Aorta (tissue), 5 donors: ENCODE data around the gene DAP. TPM values are rescaled to one million over a fixed set of nuclear protein-coding genes. Genes with fewer than 3 reads are reported as not detected.

ENCODE experiments used
- ATAC-seq: fragments of 200-7000 bp; cut with Tn5 transposase; one replicate; pipeline ENCODE4 v1.9.1; 2022; ENCODE audit warnings: moderate library complexity; ENCODE audit not compliant: low FRiP score
- DNase-seq, 2 donors: peaks; one replicate each; pipeline ENCODE4 v3.0.0-alpha.2; 2020
- H3K27ac ChIP-seq, 2 donors: one replicate each; pipeline ENCODE4 v1.5.1; 2013; ENCODE audit warnings: low read length in 2 of 2, mild to moderate bottlenecking in 2 of 2, moderate library complexity in 2 of 2, control low read depth in 1 of 2, inconsistent platforms in 1 of 2, low read depth in 1 of 2
- H3K27me3 ChIP-seq, 2 donors: one replicate each; pipeline ENCODE4 v1.6.1; 2013; ENCODE audit warnings: control low read depth in 1 of 2, low read length in 1 of 2, mild to moderate bottlenecking in 1 of 2, moderate library complexity in 1 of 2; ENCODE audit not compliant: insufficient read depth in 2 of 2, control insufficient read depth in 1 of 2
- H3K36me3 ChIP-seq, 2 donors: one replicate each; pipeline ENCODE4 v1.6.1; 2013; ENCODE audit warnings: control low read depth in 1 of 2, low read length in 1 of 2, mild to moderate bottlenecking in 1 of 2; ENCODE audit not compliant: insufficient read depth in 2 of 2, control insufficient read depth in 1 of 2
- H3K4me1 ChIP-seq, 2 donors: one replicate each; pipeline ENCODE4 v1.6.1; 2013; ENCODE audit warnings: low read length in 2 of 2, control low read depth in 1 of 2, mild to moderate bottlenecking in 1 of 2, moderate library complexity in 1 of 2; ENCODE audit not compliant: insufficient read depth in 2 of 2, control insufficient read depth in 1 of 2
- H3K4me3 ChIP-seq, 2 donors: one replicate each; pipeline ENCODE4 v1.5.1; 2013; ENCODE audit warnings: low read length in 2 of 2, control low read depth in 1 of 2, mild to moderate bottlenecking in 1 of 2
- H3K9me3 ChIP-seq: one replicate; pipeline ENCODE4 v1.6.1; 2013; ENCODE audit warnings: mild to moderate bottlenecking, low read length; ENCODE audit not compliant: control insufficient read depth
- WGBS, 2 donors: extraction: QIAGEN DNeasy Blood & Tissue Kit; methylation state at CpG; one replicate each; pipeline ENCODE4 v1.1.7; 2013; 5-methylcytosine and 5-hydroxymethylcytosine counted together
- intact Hi-C, 2 donors: fragments of 100-400 bp; cut with DNase I; formaldehyde crosslinking; loops; one replicate each; pipeline versions ENCODE4 v1.14.2 to v1.15.0; 2022
- polyA plus RNA-seq, 2 donors: library from polyadenylated mRNA; stranded (reverse); fragments of 200-250 nt; gene quantifications; one replicate each; pipeline ENCODE4 v1.2.3, GENCODE V29; 2013
- total RNA-seq, 2 donors: library from RNA; stranded (reverse); fragmentation: NEBNext Ultra II Directional; extraction: Animal tissue kit (Norgen Biotek cat#: 25700); gene quantifications; one replicate each; pipeline ENCODE4 v1.2.1, GENCODE V29; 2021
- donor health status: healthy with polysubstance abuse.
- donor health status: Bipolar disorder and iron deficiency.
- donor health status: DM: no; HTN: no; CAD: no.
- donor health status: DM: no; HTN: no; CAD: no.
- donor health status: DM: yes; HTN: yes; CAD: no.

The DAP gene
- total and polyA plus RNA-seq, 4 donors = 117 to 188 (median 134) TPM

GRCh38 chr5:10712574-10713366 lies 48.3 kb downstream of the DAP start:
- 94 to 96% methylated on average over 8 of the region's 8 CpGs for WGBS, 2 donors
- ATAC-seq (no peak), DNase-seq (no peak)
- H3K9me3 ChIP-seq = no peaks in the 10 kb centered on the region
- no peak overlapping the region for H3K27ac ChIP-seq
- no peaks in the 10 kb centered on the region for H3K27me3 ChIP-seq
- no peak overlapping the region for H3K4me3 ChIP-seq
- intact Hi-C loops = no loop called here
- peaks cover 0 to 4% of the 10 kb centered on the region in 2 donors for H3K36me3 ChIP-seq
- H3K4me1 ChIP-seq = no peaks in the 10 kb centered on the region

- Histone ChIP-seq H3K4me3 (no peak overlapping the region), H3K9me3 (no peaks in the 10 kb centered on the region), H3K27me3 (no peaks in the 10 kb centered on the region), H3K36me3 (peaks cover 0 to 4% of the 10 kb centered on the region in 2 donors), H3K27ac (no peak overlapping the region), H3K4me1 (no peaks in the 10 kb centered on the region)
- intact Hi-C loops = no loop called here
- no peak for DNase-seq
- 67 to 68% methylated on average over 6 of the region's 6 CpGs for WGBS, 2 donors
- ATAC-seq = no peak
These were observed 49.5 kb downstream of the DAP start for GRCh38 chr5:10711562-10711961.

GRCh38 chr5:10710513-10711128 lies 50.4 kb downstream of the DAP start:
- no peak for ATAC-seq

GRCh38 chr5:10709933-10710332 lies 51.1 kb downstream of the DAP start:
- no peak for ATAC-seq
- 84 to 90% methylated on average over 8 of the region's 8 CpGs for WGBS, 2 donors
- Histone ChIP-seq H3K4me1 (no peaks in the 10 kb centered on the region), H3K36me3 (no peaks in the 10 kb centered on the region), H3K27ac (no peak overlapping the region), H3K9me3 (no peaks in the 10 kb centered on the region), H3K4me3 (no peak overlapping the region), H3K27me3 (no peaks in the 10 kb centered on the region)
- intact Hi-C loops = loop anchor here in 1 of 2 donors (10.0 kb wide), 1 partner anchor 145 kb away; no protein-coding TSS in a partner anchor
- no peak for DNase-seq

More at GRCh38 chr5:10710513-10711128, 50.4 kb downstream of the DAP start:
- no peak overlapping the region for H3K4me3 ChIP-seq
- no peak for DNase-seq
- H3K27ac ChIP-seq = no peak overlapping the region
- H3K36me3 ChIP-seq = peaks cover 0 to under 1% of the 10 kb centered on the region in 2 donors
- H3K4me1 ChIP-seq = no peaks in the 10 kb centered on the region
- WGBS, 2 donors = 87 to 89% methylated on average over 10 of the region's 10 CpGs
- intact Hi-C loops = no loop called here
- no peaks in the 10 kb centered on the region for H3K9me3 ChIP-seq
- no peaks in the 10 kb centered on the region for H3K27me3 ChIP-seq

- intact Hi-C loops = loop anchor here in 1 of 2 donors (10.0 kb wide), 1 partner anchor 145 kb away; no protein-coding TSS in a partner anchor
- Histone ChIP-seq H3K27me3 (no peaks in the 10 kb centered on the region), H3K27ac (no peak overlapping the region), H3K4me3 (no peak overlapping the region), H3K9me3 (no peaks in the 10 kb centered on the region), H3K4me1 (no peaks in the 10 kb centered on the region), H3K36me3 (no peaks in the 10 kb centered on the region)
- DNase-seq = no peak
- no peak for ATAC-seq
- WGBS, 2 donors = 80 to 84% methylated on average over 4 of the region's 4 CpGs
These were observed 51.6 kb downstream of the DAP start for GRCh38 chr5:10709409-10709808.

- Histone ChIP-seq H3K9me3 (no peaks in the 10 kb centered on the region), H3K4me3 (no peak overlapping the region), H3K36me3 (no peaks in the 10 kb centered on the region), H3K27ac (no peak overlapping the region), H3K4me1 (no peaks in the 10 kb centered on the region), H3K27me3 (no peaks in the 10 kb centered on the region)
- ATAC-seq = no peak
- intact Hi-C loops = loop anchor here in 1 of 2 donors (10.0 kb wide), 1 partner anchor 146 kb away; no protein-coding TSS in a partner anchor
- 86 to 91% methylated on average over 10 of the region's 10 CpGs for WGBS, 2 donors
- DNase-seq = no peak
These were observed 52.7 kb downstream of the DAP start for GRCh38 chr5:10708189-10708944.

- 86 to 91% methylated on average over 13 of the region's 13 CpGs for WGBS, 2 donors
- no peaks in the 10 kb centered on the region for H3K36me3 ChIP-seq
- H3K27ac ChIP-seq = no peak overlapping the region
- H3K4me1 ChIP-seq = no peaks in the 10 kb centered on the region
- intact Hi-C loops = loop anchor here in 1 of 2 donors (10.0 kb wide), 1 partner anchor 147 kb away; no protein-coding TSS in a partner anchor
- no peak for DNase-seq
- no peaks in the 10 kb centered on the region for H3K27me3 ChIP-seq
- no peak overlapping the region for H3K4me3 ChIP-seq
- no peak for ATAC-seq
- H3K9me3 ChIP-seq = no peaks in the 10 kb centered on the region
These were observed 53.6 kb downstream of the DAP start for GRCh38 chr5:10707198-10708142.

- ATAC-seq (no peak), DNase-seq (no peak)
- no peaks in the 10 kb centered on the region for H3K9me3 ChIP-seq
- H3K4me1 ChIP-seq = no peaks in the 10 kb centered on the region
- WGBS, 2 donors = 92 to 93% methylated on average over 4 of the region's 4 CpGs
- no peak overlapping the region for H3K27ac ChIP-seq
- intact Hi-C loops = loop anchor here in 1 of 2 donors (10.0 kb wide), 1 partner anchor 148 kb away; no protein-coding TSS in a partner anchor
- H3K36me3 ChIP-seq = no peaks in the 10 kb centered on the region
- no peak overlapping the region for H3K4me3 ChIP-seq
- no peaks in the 10 kb centered on the region for H3K27me3 ChIP-seq
These were observed 54.7 kb downstream of the DAP start for GRCh38 chr5:10706326-10706725.
